NOMO-1 treated with dmso at 0.1 percent for 144 hours (cell line): Measurements from ENCODE around the gene SLC22A23.

ENCODE experiments used
- DNase-seq: peaks from one replicate; lab custom pipeline; 2025; ENCODE audit not compliant: unreplicated experiment; lab: John Stamatoyannopoulos, UW

Gene SLC22A23

DNA sequence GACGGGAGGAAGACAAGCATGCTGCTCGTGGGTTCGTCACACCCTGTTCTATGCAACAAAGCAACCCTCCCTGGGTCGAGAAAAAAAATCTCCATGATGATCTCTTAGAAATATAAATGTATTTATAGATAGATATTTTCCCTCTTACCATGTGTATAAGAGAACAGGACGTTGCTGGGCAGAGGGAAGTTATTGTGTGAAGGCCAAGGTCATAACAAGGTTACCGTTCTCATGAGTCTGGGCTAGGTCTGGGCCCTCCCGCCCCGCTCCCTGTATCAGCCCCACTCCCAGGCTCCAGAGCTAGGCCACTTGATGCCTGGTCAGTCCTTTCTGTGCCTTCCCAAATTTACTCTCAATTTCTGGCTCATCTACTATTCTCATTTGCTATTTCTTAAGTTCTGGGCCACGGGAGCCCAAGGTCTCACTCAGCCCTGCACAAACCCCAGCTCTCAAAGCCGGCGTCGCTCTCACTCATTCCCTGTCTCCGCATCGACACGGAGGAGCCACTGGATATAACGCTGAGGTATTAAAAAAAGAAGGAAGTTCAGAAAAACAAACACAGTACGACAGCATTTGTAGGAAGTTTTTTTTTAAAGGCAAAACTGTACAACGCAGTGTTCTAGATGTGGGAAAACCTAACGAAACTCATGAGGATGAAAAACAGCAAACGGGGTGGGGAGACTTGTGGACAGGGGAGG lies 101.3 kb downstream of the SLC22A23 start:
- no peak for DNase-seq

DNA sequence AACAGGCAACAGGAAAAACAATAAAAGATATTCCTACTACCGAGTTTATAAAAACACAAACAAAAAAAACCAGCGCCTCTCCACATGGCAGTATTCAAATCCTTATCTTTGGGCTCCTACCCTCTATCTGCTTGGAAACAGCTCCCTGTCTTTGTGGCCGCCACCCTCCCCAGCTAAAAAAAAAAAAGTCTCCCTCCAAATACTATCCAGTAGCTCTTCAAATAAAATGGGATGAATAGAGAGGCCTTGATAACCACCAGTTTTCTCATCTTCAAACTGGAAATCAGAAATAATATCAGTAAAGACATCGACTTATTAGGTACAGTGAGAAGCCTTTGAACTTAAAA lies 101.9 kb downstream of the SLC22A23 start:
- no peak for DNase-seq

DNA sequence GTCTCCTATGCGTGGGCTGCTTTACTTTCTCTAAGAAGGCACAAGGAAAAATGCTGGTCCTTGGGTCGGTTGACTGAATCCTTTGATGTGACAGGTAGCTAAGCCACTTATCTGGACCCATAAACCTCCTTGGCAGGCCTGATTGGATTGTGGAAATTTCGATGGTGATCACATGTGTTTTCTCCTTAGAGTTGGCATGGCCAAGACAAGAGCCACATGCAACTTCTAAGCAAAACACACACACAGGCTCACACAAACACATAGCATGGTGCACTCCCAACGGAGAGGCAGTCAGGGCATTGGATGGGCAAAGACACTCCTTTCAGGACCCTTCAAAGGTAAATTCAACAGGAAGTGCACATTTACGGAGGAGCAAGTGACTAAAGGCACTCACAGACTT lies 102.9 kb downstream of the SLC22A23 start:
- DNase-seq = no peak

DNA sequence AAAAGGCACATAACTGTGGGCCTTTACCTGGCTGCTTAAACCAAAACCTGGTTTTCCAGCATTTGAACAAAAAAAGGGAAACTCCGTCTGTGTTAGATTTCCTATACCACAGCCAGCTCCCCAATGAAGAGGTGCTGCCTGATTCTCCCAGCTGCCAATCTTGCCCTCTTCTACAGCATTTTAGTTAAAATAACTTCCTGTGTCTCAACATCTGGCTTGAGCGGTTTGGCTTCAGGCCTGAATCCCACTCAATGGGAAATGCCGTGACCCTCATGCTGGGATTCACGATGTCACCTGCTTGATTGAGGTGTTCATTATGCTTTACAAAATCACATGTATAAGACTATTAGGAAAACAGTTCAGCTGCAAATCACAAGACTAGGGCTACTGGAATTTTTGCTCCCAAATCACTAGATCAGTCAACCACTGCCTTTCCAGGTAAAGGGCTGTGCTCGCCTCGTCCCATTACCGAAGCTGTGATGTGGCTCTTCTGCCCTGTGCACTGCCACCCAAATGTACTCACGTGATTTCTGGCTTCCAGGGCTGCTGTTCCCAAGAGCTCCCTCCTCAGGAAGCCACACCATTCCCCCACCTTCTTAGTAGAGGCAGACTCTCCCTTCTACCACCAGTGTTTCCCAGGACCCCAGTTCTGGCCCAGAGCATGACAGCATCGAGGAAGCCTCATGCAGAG lies 103.5 kb downstream of the SLC22A23 start:
- DNase-seq = no peak

DNA sequence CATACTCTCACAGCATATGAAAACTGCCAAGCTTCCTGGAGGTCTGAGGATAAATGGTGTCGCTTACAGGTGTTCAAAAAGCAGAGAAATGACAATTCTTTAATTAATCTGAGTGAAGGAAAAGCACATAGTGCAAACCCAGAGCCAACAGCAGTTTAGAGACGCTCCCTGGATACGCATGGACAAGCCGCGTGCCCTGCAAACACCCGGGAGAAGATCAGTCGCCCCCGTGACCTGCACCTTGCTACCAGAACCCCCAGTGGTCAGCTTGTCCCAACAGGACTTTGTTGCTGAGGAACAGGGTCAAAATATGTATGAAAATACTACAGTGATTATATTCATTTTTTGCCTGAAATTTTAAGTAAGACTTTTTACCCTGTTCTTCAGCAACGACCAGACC lies 104.2 kb downstream of the SLC22A23 start:
- no peak for DNase-seq

DNA sequence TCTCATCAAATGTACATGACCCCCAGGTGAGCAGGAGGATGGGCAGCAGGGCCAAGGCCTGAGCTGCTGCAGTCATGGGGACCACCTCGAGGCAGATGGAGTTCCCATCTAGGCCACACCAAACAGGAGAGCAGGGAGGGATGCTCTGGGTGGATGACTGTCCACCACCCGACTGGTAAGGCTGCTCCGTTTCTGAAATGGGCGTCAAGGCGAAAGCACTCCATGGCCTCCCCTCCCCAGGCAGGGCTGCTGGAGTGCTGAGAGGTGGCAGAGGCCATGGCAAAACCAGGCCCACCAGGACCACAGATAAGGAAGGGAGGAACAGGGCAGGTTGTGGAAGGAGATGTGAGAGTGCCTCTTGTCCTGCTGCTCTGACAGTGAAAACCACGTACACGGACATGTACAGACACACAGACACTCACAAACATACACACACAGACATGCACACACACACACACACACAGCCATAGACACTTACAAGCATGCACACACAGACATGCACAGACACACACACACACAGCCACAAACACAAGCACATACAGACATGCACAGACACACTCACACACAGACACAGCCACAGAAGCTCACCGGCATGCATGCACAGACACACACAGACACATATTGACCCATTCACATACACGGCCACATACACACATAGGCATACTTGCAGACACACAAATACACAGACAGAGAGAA lies 104.9 kb downstream of the SLC22A23 start:
- DNase-seq = no peak

DNA sequence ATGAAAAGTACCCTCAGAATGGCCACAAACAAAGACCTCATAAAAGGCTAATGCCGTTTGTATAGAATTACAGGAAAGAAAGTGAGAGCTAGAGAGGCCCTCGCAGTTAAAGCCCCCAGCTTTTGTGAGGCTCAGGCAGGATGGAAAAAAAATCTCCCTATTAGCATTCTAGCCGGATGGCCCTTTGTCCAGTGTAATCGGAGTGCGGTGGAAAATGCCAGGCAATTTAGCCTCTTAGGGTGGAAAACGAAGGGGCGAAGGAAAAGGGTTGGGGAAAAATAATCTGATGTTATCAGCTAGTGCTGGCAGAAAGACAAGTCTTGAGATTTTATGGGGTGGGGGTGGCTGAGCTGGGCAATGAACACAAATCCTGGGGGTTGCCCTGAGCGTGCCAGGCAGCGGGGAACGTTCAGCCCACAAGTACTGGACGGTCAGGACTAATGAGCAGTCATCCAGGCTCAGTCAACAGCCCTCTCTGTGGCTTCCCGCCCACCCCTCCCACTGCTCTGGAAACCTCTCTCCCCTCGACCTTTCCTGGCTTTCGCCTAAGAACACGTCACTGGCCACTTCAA lies 105.7 kb downstream of the SLC22A23 start:
- DNase-seq = no peak

DNA sequence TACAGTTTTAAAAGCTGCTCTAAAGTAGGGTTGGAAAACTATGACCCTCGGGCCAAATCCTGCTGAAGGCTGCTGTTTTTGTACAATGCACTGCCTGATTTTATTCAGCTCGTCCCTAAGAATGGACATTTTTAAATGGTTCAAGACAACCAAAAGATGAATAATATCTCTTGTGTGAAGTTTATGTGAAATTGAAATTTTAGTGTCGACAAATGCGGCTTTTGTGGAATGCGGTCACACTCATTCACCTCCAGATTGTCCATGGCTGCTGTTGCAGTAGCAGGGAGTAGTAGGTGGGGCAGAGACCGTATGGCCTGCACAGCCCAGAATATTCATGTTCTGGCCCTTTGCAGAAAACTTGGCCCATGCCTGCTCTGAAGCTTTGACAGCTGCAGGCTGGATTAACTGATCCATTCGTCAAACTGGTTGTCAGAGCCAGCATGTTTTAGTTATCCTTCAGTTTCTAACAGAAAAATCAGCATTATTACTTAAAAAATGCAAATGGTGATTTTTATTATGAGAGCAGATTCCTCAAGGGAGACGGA lies 106.5 kb downstream of the SLC22A23 start:
- no peak for DNase-seq

DNA sequence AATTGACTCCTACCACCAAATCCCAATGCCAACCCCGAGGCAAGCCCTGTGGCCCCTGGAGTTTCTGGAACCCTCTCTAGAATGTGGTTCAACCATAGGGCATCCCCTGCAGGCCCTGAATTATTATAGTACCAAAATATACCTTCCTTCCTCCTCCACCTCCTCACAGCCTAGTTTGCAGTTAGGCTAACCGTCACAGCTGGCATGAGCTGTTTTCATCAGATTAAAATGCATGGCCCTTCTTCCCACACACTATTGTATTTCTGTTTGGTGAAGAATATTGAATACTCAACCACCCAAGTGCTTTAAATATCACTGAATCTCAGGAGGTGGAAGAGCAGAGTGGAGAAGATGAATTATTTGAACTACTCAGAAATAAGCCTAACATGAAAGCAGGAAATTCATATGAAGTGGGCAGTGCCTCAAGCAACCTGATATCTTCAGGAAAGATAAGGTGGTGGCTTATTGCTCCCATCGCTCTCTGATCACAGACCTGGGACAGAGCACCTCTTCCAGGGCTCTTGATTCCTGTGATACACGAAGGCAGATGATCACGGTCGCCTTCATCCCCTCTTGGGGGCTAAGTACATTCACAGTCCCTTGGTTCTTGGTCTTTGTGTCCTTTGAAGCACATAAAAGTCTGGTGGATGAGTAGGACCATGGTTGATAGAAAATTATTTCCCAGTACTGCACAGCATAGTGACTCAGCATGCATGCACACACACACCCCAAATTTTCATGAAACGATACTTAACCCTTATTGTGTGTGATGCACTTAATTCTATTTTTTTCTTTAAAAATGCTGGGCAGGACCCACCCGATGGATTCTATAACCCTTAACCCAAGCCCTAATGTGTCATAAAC lies 107.2 kb downstream of the SLC22A23 start:
- DNase-seq = no peak

DNA sequence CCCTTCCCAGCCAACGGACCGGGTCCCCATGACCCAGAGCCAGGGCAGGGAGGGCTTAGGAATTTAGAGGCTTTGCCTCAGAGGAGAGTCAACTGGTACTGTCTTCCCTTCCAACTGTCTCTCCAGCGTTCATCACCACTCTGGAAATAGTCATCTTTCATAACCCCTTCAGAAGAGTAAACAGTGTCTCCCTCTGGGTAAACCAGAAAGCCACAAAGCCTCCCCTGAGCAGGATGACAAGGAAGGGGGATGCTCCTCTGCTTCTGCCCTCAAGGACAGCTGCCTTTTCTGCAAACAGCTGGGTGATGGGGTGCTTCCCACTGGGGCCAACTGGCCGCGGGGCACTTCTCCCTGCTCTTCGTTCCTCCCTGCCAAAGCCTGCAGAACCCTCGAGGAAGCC lies 108.0 kb downstream of the SLC22A23 start:
- DNase-seq = no peak

DNA sequence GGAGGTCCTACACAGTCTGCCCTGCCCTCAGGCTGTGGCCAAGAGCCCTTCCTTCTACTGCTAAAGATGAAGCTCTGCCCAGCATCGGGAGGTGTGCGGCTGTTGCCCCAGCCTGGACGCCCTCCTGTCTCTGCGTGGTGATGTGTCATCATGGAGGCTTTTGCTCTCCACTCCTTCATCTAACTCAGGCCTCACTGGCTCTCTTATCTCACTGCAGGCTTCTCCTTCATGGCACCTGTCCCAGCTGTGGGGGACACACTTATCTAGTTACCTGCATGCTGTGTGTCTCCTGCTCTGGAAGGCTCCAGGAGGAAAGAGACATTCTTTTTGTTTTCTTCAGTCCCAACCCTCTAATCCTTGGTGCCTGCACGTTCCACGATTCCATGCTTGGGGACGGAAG lies 109.0 kb downstream of the SLC22A23 start:
- DNase-seq = no peak

DNA sequence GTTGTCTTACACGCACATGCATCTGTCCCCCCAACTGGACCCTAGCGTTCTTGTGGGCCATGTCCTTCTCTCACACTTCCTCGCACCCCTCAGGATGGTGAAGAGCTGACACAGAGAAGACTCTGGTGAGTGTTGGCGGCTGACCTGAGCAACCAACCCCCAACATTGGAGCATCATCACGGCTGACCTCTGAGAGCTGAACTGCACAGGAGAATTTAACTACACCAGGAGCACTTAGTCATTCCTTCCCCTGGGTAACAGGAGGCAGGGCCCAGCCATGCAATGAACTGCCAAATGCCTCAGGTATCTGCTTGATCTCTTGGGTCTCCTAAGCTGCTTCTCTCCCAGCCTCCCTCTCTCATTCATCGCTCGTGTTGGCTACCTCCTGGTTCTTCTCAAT lies 109.6 kb downstream of the SLC22A23 start:
- no peak for DNase-seq

DNA sequence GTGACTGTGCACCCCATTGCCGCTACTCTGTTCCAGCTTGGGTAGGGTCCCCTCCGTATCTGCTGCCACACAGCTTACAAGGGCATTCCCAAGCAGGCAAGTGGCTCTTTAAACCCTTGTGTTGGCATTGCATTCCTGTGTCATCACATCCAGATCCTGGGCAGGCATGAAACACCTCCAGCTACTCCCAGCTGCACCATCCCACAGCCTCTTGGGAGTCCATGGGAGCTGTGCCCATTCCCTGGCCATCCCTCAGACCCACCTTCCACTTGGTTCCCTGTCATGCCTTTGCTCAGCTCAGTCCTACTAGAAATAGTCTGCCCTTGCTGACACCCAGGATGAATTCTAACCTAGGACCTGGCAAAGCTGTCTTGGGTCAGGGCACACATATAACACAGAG lies 110.4 kb downstream of the SLC22A23 start:
- DNase-seq = no peak

DNA sequence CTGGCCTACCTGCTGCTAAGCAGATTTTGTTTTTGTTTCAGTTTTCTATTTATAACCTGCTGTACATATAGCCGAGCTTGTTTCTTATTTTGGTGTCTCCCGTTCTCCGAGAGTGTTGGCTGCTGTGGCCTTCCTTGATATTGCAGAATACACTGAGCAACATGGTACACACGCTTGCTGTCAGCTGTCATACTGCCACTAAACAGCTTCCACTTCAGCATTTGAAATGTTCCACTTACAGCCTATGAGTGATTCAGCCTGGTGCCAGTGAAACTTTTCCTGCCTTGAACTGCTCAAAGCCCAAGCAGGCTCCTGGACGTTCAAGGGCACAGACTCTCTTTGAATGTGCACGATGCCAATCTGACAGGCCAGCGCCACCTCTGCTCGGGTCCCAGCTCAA lies 111.0 kb downstream of the SLC22A23 start:
- DNase-seq = no peak

DNA sequence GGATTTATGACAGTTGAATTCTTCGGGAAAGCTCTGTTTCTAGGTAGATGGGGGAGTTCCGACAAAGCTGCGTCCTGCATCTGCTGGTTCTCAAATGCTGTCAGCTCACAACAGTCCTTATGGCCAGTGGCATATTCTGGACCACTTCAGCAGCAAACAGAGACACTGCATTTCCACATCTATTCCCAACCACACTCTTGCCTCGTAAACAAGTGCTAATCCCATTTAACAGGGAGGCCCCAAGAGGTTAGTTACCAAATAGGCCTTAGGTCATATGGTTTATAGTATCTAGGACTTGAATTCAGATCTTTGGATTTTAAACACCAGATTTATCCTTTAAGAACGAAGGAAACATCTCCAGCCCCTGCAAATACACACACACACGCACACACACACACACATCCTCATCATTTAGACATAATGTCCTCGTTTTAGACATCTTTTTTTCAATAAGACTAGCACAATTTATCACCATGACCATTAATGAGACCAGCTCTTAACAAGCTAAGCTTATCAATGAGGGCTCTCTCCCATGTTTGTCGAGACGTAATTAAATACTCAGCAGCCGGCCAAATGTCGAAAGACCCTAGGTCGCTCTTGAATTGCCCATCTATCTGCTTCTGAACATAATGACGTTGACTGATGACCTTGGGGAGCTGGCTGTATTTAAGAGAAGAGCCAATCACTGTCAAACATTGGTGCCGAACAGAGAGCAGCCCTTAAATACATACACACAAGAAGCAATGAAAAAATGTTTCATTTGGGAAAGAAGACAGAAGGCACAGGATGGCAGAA lies 113.6 kb downstream of the SLC22A23 start:
- DNase-seq = no peak

DNA sequence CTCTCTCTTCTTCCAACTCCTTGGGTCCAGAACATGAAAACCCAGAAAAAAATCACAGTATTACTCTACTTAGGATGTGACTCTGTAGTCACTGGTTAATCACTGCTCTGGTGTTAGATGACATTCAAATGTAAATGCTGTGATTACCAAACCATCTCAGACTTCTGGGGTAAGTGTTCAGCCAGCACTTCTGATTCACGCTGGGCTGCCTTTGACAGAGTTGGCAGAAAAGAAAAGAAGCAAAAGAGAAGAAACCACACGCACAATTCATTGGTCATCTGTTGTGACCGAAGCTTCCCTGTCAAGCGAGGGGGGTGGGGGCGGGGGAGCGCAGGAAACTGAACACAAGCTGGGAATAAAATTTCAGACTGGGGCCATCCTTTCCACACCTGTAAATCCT lies 115.4 kb downstream of the SLC22A23 start:
- DNase-seq = no peak

DNA sequence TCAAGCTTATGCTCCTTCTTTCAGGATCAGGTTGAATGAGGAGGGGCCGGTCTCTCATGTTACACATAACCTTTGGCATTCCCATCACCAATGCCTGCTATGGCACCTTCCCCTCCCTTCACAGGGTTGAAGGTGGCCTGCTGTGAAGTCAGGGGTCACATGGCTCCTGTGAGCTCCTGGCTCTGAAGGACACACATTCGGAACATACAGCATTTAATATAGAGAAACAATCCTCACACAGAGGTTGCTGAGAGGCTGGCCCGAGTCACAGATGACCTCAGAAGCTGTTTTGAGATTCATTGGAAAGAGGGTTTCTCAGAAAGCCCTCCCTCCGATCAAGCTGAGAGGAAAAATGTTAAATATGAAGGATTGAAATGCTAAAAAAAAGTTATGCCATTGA lies 116.0 kb downstream of the SLC22A23 start:
- no peak for DNase-seq

DNA sequence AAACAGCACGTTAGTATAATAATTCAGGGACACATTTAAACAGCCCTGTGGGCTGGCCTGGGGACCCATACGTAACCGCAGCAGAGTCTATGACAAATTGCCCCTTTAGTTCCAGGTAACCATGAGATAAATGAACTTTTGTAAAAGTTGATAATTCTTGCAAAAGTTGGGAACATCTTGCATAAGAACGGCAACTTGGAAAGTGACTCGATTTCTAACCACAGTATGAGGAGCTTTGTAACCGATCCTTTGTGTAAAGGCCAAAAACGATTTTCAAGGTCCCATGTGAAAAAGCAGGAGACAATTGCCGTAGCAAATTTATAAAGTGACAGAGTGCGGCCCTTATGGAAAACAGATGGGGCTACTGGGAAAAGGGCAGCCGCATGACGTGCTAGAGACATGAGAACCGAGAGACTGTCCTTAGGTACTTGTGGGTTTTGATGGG lies 116.5 kb downstream of the SLC22A23 start:
- no peak for DNase-seq

DNA sequence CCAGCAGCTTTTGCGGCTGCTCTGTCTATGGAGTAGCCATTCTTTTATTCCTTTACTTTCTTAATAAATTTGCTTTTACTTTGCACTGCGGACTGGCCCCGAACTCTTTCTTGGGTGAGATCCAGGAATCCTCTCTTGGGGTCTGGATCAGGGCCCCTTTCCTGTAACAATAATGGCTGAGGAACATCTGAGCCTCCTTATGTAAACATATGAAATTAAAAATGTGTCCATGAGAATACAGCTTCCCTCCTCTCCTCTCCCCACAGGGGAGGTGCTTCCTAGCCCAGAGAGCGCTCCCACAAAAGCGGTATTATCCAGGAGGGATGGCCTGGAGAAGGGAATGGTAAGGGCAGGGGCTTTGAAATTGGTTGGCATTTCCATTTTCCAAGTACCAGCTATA lies 117.0 kb downstream of the SLC22A23 start:
- no peak for DNase-seq
